B cell (primary cell): ENCODE data around the gene SARNP. TPM values are rescaled to one million over a fixed set of nuclear protein-coding genes. Genes with fewer than 3 reads are reported as not detected.

Experiments used
- ATAC-seq: fragments of 200-7000 bp; cut with Tn5 transposase; one replicate; pipeline ENCODE4 v1.10.0; 2021; ENCODE audit warnings: low read depth, mild to moderate bottlenecking, moderate number of reproducible peaks, moderate library complexity
- CTCF ChIA-PET: fragments of 350-600 bp; sonication (Branson Sonifier 250); formaldehyde crosslinking; loops from one replicate; lab custom pipeline; 2021; ENCODE audit warnings: antibody characterized with exemption, inconsistent platforms; lab: Charles Lee
- POLR2A ChIA-PET: fragments of 350-600 bp; sonication (Branson Sonifier 250); formaldehyde crosslinking; loops from one replicate; lab custom pipeline; 2021; ENCODE audit warnings: antibody characterized with exemption; lab: Charles Lee
- DNase-seq: peaks from one replicate; pipeline ENCODE4 v3.0.0; 2013
- H2AFZ ChIP-seq: 2 replicates; pipeline ENCODE4 v1.6.1; 2012; ENCODE audit warnings: mild to moderate bottlenecking, low read depth, low read length; ENCODE audit not compliant: insufficient read depth, poor library complexity, severe bottlenecking
- H3K27ac ChIP-seq, 2 donors: 1 replicate in 1 of 2; 2 replicates in 1 of 2; pipeline ENCODE4 v1.5.1; 2012 to 2013; ENCODE audit warnings: low read length in 2 of 2, mild to moderate bottlenecking in 2 of 2, moderate library complexity in 1 of 2
- H3K27me3 ChIP-seq, 4 experiments: fragments of 200-600 bp in 1 of 4; sonication (generic) in 1 of 4; replicated peaks in 1 of 4; 1 replicate in 2 of 4; 2 replicates in 2 of 4; pipeline versions ENCODE4 v1.6.1 to v1.7.0; 2013 to 2016; ENCODE audit warnings: low read length in 3 of 4, mild to moderate bottlenecking in 2 of 4, mixed read lengths in 1 of 4, moderate library complexity in 1 of 4; ENCODE audit not compliant: insufficient read depth in 4 of 4, control insufficient read depth in 3 of 4; ENCODE audit errors: control extremely low read depth in 1 of 4
- H3K36me3 ChIP-seq, 2 experiments: replicated peaks in 1 of 2; 1 replicate in 1 of 2; 2 replicates in 1 of 2; pipeline versions ENCODE4 v1.6.1 to v1.7.1; 2013; ENCODE audit warnings: low read length in 1 of 2; ENCODE audit not compliant: insufficient read depth in 2 of 2, control insufficient read depth in 1 of 2; ENCODE audit errors: control extremely low read depth in 1 of 2, extremely low read depth in 1 of 2
- H3K4me1 ChIP-seq, 2 donors: fragments of 200-600 bp in 1 of 2; sonication (generic) in 1 of 2; 1 replicate in 1 of 2; 2 replicates in 1 of 2; pipeline versions ENCODE4 v1.5.1 to v1.6.1; 2013 to 2017; ENCODE audit warnings: low read length in 2 of 2; ENCODE audit not compliant: control insufficient read depth in 2 of 2, insufficient read depth in 2 of 2
- H3K4me2 ChIP-seq: replicated peaks from 2 replicates; pipeline ENCODE3; 2012; ENCODE audit warnings: mild to moderate bottlenecking, low read depth, low read length; ENCODE audit not compliant: poor library complexity, severe bottlenecking
- H3K4me3 ChIP-seq, 5 experiments: fragments of 200-600 bp in 1 of 5; sonication (generic) in 1 of 5; 1 replicate in 3 of 5; 2 replicates in 2 of 5; pipeline versions ENCODE4 v1.5.1 to v1.7.0; 2011 to 2016; ENCODE audit warnings: low read length in 4 of 5, mild to moderate bottlenecking in 4 of 5, low read depth in 2 of 5, control low read depth in 1 of 5, moderate library complexity in 1 of 5; ENCODE audit not compliant: insufficient read depth in 1 of 5; ENCODE audit errors: control extremely low read depth in 1 of 5, extremely low read depth in 1 of 5
- H3K79me2 ChIP-seq: fragments of 200-600 bp; sonication (generic); one replicate; pipeline ENCODE4 v1.6.0; 2016; ENCODE audit warnings: low read length; ENCODE audit not compliant: control insufficient read depth, insufficient read depth
- H3K9ac ChIP-seq: fragments of 200-600 bp; sonication (generic); 2 replicates; pipeline ENCODE4 v1.6.1; 2017; ENCODE audit warnings: mild to moderate bottlenecking, low read length, moderate library complexity
- H3K9me3 ChIP-seq, 3 donors: one replicate each; pipeline versions ENCODE4 v1.6.1 to v1.7.1; 2013; ENCODE audit warnings: low read length in 2 of 3; ENCODE audit not compliant: control insufficient read depth in 2 of 3, insufficient read depth in 1 of 3; ENCODE audit errors: control extremely low read depth in 1 of 3
- H4K20me1 ChIP-seq: 2 replicates; pipeline ENCODE4 v1.6.0; 2012; ENCODE audit warnings: mild to moderate bottlenecking, low read length; ENCODE audit not compliant: insufficient read depth, control insufficient read depth, poor library complexity, severe bottlenecking
- H3K27ac Mint-ChIP-seq: one replicate; pipeline ENCODE4 v1.8.0; 2021; ENCODE audit warnings: mixed read lengths
- H3K27me3 Mint-ChIP-seq: one replicate; pipeline ENCODE4 v1.8.0; 2021; ENCODE audit warnings: mixed read lengths
- H3K4me1 Mint-ChIP-seq: one replicate; pipeline ENCODE4 v1.8.0; 2021; ENCODE audit warnings: mixed read lengths
- H3K4me3 Mint-ChIP-seq: one replicate; pipeline ENCODE4 v1.8.0; 2021; ENCODE audit warnings: mixed read lengths
- H3K9me3 Mint-ChIP-seq: one replicate; pipeline ENCODE4 v1.8.0; 2022; ENCODE audit warnings: mixed read lengths; ENCODE audit not compliant: insufficient read depth
- CTCF ChIP-seq: fragments of 200-600 bp; IDR thresholded peaks from one replicate; pipeline ENCODE4 v1.8.0; 2022; ENCODE audit warnings: antibody characterized with exemption, mild to moderate bottlenecking
- EZH2 ChIP-seq: IDR thresholded peaks from 2 replicates; pipeline ENCODE4 v1.6.1; 2012; ENCODE audit warnings: borderline replicate concordance, low read depth, mild to moderate bottlenecking, moderate library complexity, low read length; ENCODE audit not compliant: insufficient read depth, poor library complexity, severe bottlenecking
- WGBS: methylation state at CpG from one replicate; pipeline ENCODE4 v1.1.5; 2013; ENCODE audit warnings: missing lambda C conversion rate; ENCODE audit not compliant: insufficient coverage; 5-methylcytosine and 5-hydroxymethylcytosine counted together
- intact Hi-C: fragments of 100-400 bp; cut with micrococcal nuclease; formaldehyde crosslinking; loops from one replicate; pipeline ENCODE4 v1.10.0; 2022
- polyA plus RNA-seq: library from polyadenylated mRNA; depleted of rRNA; stranded (reverse); fragments of >200 nt; gene quantifications from 2 replicates; pipeline ENCODE4 v1.2.3, GENCODE V29; 2012
- total RNA-seq, 2 donors: library from RNA; stranded (reverse); fragments of 120-200 nt in 1 of 2; gene quantifications; 1 replicate in 1 of 2; 2 replicates in 1 of 2; pipeline versions ENCODE4 v1.2.3 to v1.2.4, GENCODE V29; 2013 to 2022

SARNP gene
- total and polyA plus RNA-seq, 2 donors (not counting 1 experiment from before 2014, with no cell fraction given), result 22.6 to 46.4 TPM

- intact Hi-C loops, result no loop called here
Observed at GRCh38 chr12:55862286-55862685, 44.8 kb upstream of the SARNP start.

GRCh38 chr12:55861871-55862270, 44.3 kb upstream of the SARNP start:
- H3K79me2 ChIP-seq, result no peaks in the 10 kb centered on the region
- no peak overlapping the region for H3K4me3 ChIP-seq
- Mint-ChIP-seq H3K4me1 (no peaks in the 10 kb centered on the region), H3K27ac (no peak overlapping the region), H3K4me3 (no peak overlapping the region), H3K27me3 (peaks cover 4% of the 10 kb centered on the region), H3K9me3 (peaks cover 3% of the 10 kb centered on the region)
- intact Hi-C loops, result no loop called here
- ChIA-PET POLR2A (interaction anchor here (0.7 kb wide), 1 partner anchor 279 kb away, joined by 3 read pairs; no protein-coding TSS in a partner anchor), CTCF (no interaction called here)
- no peak for TF ChIP-seq CTCF
- TF ChIP-seq EZH2, result no peak
- no peak for ATAC-seq
- no peaks in the 10 kb centered on the region for H3K4me1 ChIP-seq
- H3K9ac ChIP-seq, result no peak overlapping the region
- no peak overlapping the region for H3K27ac ChIP-seq
- no peaks in the 10 kb centered on the region for H3K27me3 ChIP-seq
- no peak overlapping the region for H3K4me2 ChIP-seq
- no CpG with 5 or more reads among the region's 3 CpGs for WGBS
- no peak overlapping the region for H2AFZ ChIP-seq
- H3K36me3 ChIP-seq, result no peaks in the 10 kb centered on the region
- no peaks in the 10 kb centered on the region for H4K20me1 ChIP-seq
- peaks cover 3 to 19% (median 4%) of the 10 kb centered on the region in 3 donors for H3K9me3 ChIP-seq
- no peak for DNase-seq

More at GRCh38 chr12:55862286-55862685, 44.8 kb upstream of the SARNP start:
- Histone ChIP-seq H3K4me1 (no peaks in the 10 kb centered on the region), H3K27me3 (no peaks in the 10 kb centered on the region), H3K9ac (no peak overlapping the region), H3K27ac (no peak overlapping the region), H3K4me3 (no peak overlapping the region), H3K36me3 (no peaks in the 10 kb centered on the region), H3K9me3 (peaks cover 3 to 22% (median 4%) of the 10 kb centered on the region in 3 donors), H4K20me1 (no peaks in the 10 kb centered on the region), H2AFZ (no peak overlapping the region), H3K4me2 (no peak overlapping the region), H3K79me2 (no peaks in the 10 kb centered on the region)
- POLR2A ChIA-PET, result no interaction called here
- no peak overlapping the region for H3K4me3 Mint-ChIP-seq
- TF ChIP-seq EZH2, result no peak
- TF ChIP-seq CTCF, result no peak
- no peaks in the 10 kb centered on the region for H3K4me1 Mint-ChIP-seq
- ATAC-seq (no peak), DNase-seq (no peak)
- H3K9me3 Mint-ChIP-seq, result peaks cover 3% of the 10 kb centered on the region
- CTCF ChIA-PET, result no interaction called here
- H3K27me3 Mint-ChIP-seq, result peaks cover 4% of the 10 kb centered on the region
- no peak overlapping the region for H3K27ac Mint-ChIP-seq
